ACC112 (cell line): Measurements from ENCODE around the gene MYLK3.

Experiments used
- H2AFZ ChIP-seq: fragments of 200-600 bp; sonication (generic); one replicate; pipeline ENCODE4 v1.6.0; 2017; ENCODE audit warnings: antibody characterized with exemption, low read length; ENCODE audit not compliant: unreplicated experiment
- H3K27ac ChIP-seq: fragments of 200-600 bp; sonication (generic); 2 replicates; pipeline ENCODE4 v1.5.1; 2014; ENCODE audit warnings: low read depth, mild to moderate bottlenecking, antibody characterized with exemption, low read length, moderate library complexity
- H3K27me3 ChIP-seq: fragments of 200-600 bp; sonication (generic); 2 replicates; pipeline ENCODE4 v1.6.1; 2014; ENCODE audit warnings: mild to moderate bottlenecking, antibody characterized with exemption, low read length, moderate library complexity, mixed read lengths; ENCODE audit not compliant: insufficient read depth
- H3K36me3 ChIP-seq: fragments of 200-600 bp; sonication (generic); 2 replicates; pipeline ENCODE4 v1.6.1; 2016; ENCODE audit warnings: mild to moderate bottlenecking, antibody characterized with exemption, low read length, moderate library complexity, mixed read lengths; ENCODE audit not compliant: insufficient read depth
- H3K4me1 ChIP-seq: fragments of 200-600 bp; sonication (generic); one replicate; pipeline ENCODE4 v1.6.1; 2016; ENCODE audit warnings: low read length, mixed read lengths; ENCODE audit not compliant: insufficient read depth, unreplicated experiment, control insufficient read depth
- H3K4me3 ChIP-seq: fragments of 200-600 bp; sonication (generic); 2 replicates; pipeline ENCODE4 v1.5.1; 2014; ENCODE audit warnings: mild to moderate bottlenecking, low read depth, low read length
- H3K79me2 ChIP-seq: fragments of 200-600 bp; sonication (generic); one replicate; pipeline ENCODE4 v1.6.0; 2016; ENCODE audit warnings: low read length; ENCODE audit not compliant: control insufficient read depth, unreplicated experiment, insufficient read depth

MYLK3 gene

GRCh38 chr16:46759309-46759708 lies 11.2 kb upstream of the MYLK3 start:
- Histone ChIP-seq H3K36me3 (no peaks in the 10 kb centered on the region), H3K79me2 (no peaks in the 10 kb centered on the region), H3K27ac (no peak overlapping the region), H3K4me1 (no peaks in the 10 kb centered on the region), H3K4me3 (no peak overlapping the region), H3K27me3 (peaks cover 11% of the 10 kb centered on the region), H2AFZ (no peak overlapping the region)

- H3K27ac ChIP-seq, result no peak overlapping the region
- H3K4me1 ChIP-seq, result no peaks in the 10 kb centered on the region
- no peak overlapping the region for H2AFZ ChIP-seq
- H3K36me3 ChIP-seq, result no peaks in the 10 kb centered on the region
- peaks cover 11% of the 10 kb centered on the region for H3K27me3 ChIP-seq
- no peak overlapping the region for H3K4me3 ChIP-seq
- no peaks in the 10 kb centered on the region for H3K79me2 ChIP-seq
Observed at GRCh38 chr16:46757339-46758050, 9.4 kb upstream of the MYLK3 start.

GRCh38 chr16:46756772-46757171 lies 8.6 kb upstream of the MYLK3 start:
- Histone ChIP-seq H3K79me2 (no peaks in the 10 kb centered on the region), H3K4me3 (no peak overlapping the region), H3K27me3 (peaks cover 11% of the 10 kb centered on the region), H3K27ac (no peak overlapping the region), H3K4me1 (no peaks in the 10 kb centered on the region), H3K36me3 (no peaks in the 10 kb centered on the region), H2AFZ (no peak overlapping the region)

GRCh38 chr16:46753015-46753414 lies 4.9 kb upstream of the MYLK3 start:
- no peaks in the 10 kb centered on the region for H3K27me3 ChIP-seq
- H3K79me2 ChIP-seq, result no peaks in the 10 kb centered on the region
- H3K4me3 ChIP-seq, result no peak overlapping the region
- H3K27ac ChIP-seq, result no peak overlapping the region
- H2AFZ ChIP-seq, result no peak overlapping the region
- H3K36me3 ChIP-seq, result no peaks in the 10 kb centered on the region
- no peaks in the 10 kb centered on the region for H3K4me1 ChIP-seq

GRCh38 chr16:46751381-46751780 lies 3.2 kb upstream of the MYLK3 start:
- Histone ChIP-seq H2AFZ (no peak overlapping the region), H3K79me2 (no peaks in the 10 kb centered on the region), H3K27me3 (no peaks in the 10 kb centered on the region), H3K4me1 (no peaks in the 10 kb centered on the region), H3K36me3 (no peaks in the 10 kb centered on the region), H3K27ac (no peak overlapping the region), H3K4me3 (no peak overlapping the region)

- no peak overlapping the region for H3K4me3 ChIP-seq
- no peak overlapping the region for H3K27ac ChIP-seq
- no peaks in the 10 kb centered on the region for H3K79me2 ChIP-seq
- no peak overlapping the region for H2AFZ ChIP-seq
- no peaks in the 10 kb centered on the region for H3K4me1 ChIP-seq
- H3K36me3 ChIP-seq, result no peaks in the 10 kb centered on the region
- no peaks in the 10 kb centered on the region for H3K27me3 ChIP-seq
Observed at GRCh38 chr16:46748775-46749705, 896 bp upstream of the MYLK3 start.

GRCh38 chr16:46746821-46747776 lies 1.0 kb downstream of the MYLK3 start:
- Histone ChIP-seq H2AFZ (no peak overlapping the region), H3K4me1 (peaks cover 4% of the 10 kb centered on the region), H3K36me3 (no peaks in the 10 kb centered on the region), H3K79me2 (no peaks in the 10 kb centered on the region), H3K27ac (no peak overlapping the region), H3K4me3 (no peak overlapping the region), H3K27me3 (no peaks in the 10 kb centered on the region)

- Histone ChIP-seq H3K79me2 (no peaks in the 10 kb centered on the region), H3K27ac (no peak overlapping the region), H2AFZ (no peak overlapping the region), H3K4me1 (peaks cover 4% of the 10 kb centered on the region), H3K27me3 (no peaks in the 10 kb centered on the region), H3K4me3 (no peak overlapping the region), H3K36me3 (no peaks in the 10 kb centered on the region)
Observed at GRCh38 chr16:46745617-46746016, 2.5 kb downstream of the MYLK3 start.

- Histone ChIP-seq H3K36me3 (no peaks in the 10 kb centered on the region), H3K4me1 (peaks cover 4% of the 10 kb centered on the region), H3K79me2 (no peaks in the 10 kb centered on the region), H3K27me3 (no peaks in the 10 kb centered on the region), H2AFZ (peak overlapping the region; percentile 77), H3K4me3 (no peak overlapping the region), H3K27ac (no peak overlapping the region)
Observed at GRCh38 chr16:46743232-46743719, 4.9 kb downstream of the MYLK3 start.

- H3K4me3 ChIP-seq, result no peak overlapping the region
- H2AFZ ChIP-seq, result no peak overlapping the region
- no peaks in the 10 kb centered on the region for H3K79me2 ChIP-seq
- no peaks in the 10 kb centered on the region for H3K27me3 ChIP-seq
- H3K36me3 ChIP-seq, result no peaks in the 10 kb centered on the region
- H3K4me1 ChIP-seq, result peaks cover 4% of the 10 kb centered on the region
- no peak overlapping the region for H3K27ac ChIP-seq
Observed at GRCh38 chr16:46739934-46740333, 8.2 kb downstream of the MYLK3 start.
